ENCODE measurements around the gene SORBS1.

- TF ChIP-seq CTCF (IDR thresholded peaks at IDR 0.05; ENCODE audit: low read depth, low read length, missing input control) (no peak), YY1 (IDR thresholded peaks at IDR 0.05) (no peak), JUND (IDR thresholded peaks at IDR 0.05) (no peak), GABPA (IDR thresholded peaks at IDR 0.05 in 1 of 2, conservative IDR thresholded peaks at IDR 0.05 in 1 of 2) (no peak), REST (IDR thresholded peaks at IDR 0.05) (peak; percentile 70), TAF1 (conservative IDR thresholded peaks at IDR 0.05) (no peak), ATF3 (IDR thresholded peaks at IDR 0.05) (no peak), HNF4A (conservative IDR thresholded peaks at IDR 0.05) (no peak)
These were observed 149.5 kb downstream of the SORBS1 start for GRCh38 chr10:95411635-95412034.

Measured in liver (tissue), 3 donors.